K562 (cell line): ENCODE data around the gene FLAD1. TPM values are rescaled to one million over a fixed set of nuclear protein-coding genes. Genes with fewer than 3 reads are reported as not detected.
A peak's percentile ranks its signal among the peaks of the same experiment; 100 is the strongest.

Experiments used
- HMGN3 ChIP-seq: IDR thresholded peaks from 2 replicates; pipeline ENCODE4 v1.6.1; 2011; ENCODE audit warnings: borderline replicate concordance, low read depth, mild to moderate bottlenecking, mixed read lengths, low read length; ENCODE audit not compliant: insufficient read length; ENCODE audit errors: extremely low read depth
- NONO ChIP-seq, 2 experiments: fragments of 200-400 bp in 1 of 2; fragments of 450-650 bp in 1 of 2; formaldehyde crosslinking in 1 of 2; IDR thresholded peaks; 2 replicates each; pipeline ENCODE4 v1.6.1; 2017; ENCODE audit warnings: low read depth in 2 of 2, mild to moderate bottlenecking in 2 of 2, moderate library complexity in 2 of 2, low read length in 1 of 2
- PTTG1 ChIP-seq: fragments of 450-650 bp; IDR thresholded peaks from 2 replicates; pipeline ENCODE4 v1.6.1; 2016; ENCODE audit warnings: low read depth, mild to moderate bottlenecking, missing genetic modification characterization, missing compliant biosample characterization
- SUPT5H ChIP-seq: fragments of 450-650 bp; IDR thresholded peaks from 2 replicates; pipeline ENCODE4 v1.6.1; 2016
- ZNF184 ChIP-seq: sonication (generic); formaldehyde crosslinking; IDR thresholded peaks from 2 replicates; pipeline ENCODE4 v1.5.0; 2020; ENCODE audit warnings: missing genetic modification reagents
- ZNF445 ChIP-seq: fragments of 250-450 bp; sonication (Bioruptor Pico); IDR thresholded peaks from 2 replicates; pipeline ENCODE4 v1.4.0; 2020; ENCODE audit warnings: low read depth, mild to moderate bottlenecking, moderate library complexity
- polyA plus RNA-seq, 8 experiments: library from polyadenylated mRNA; depleted of rRNA in 4 of 8; stranded (reverse) in 5 of 8; unstranded in 3 of 8; fragments of >200 nt; fragmentation: Nextera tagmentation in 2 of 8; fragmentation: Illumina TruSeq in 1 of 8; extraction: Ambion mirVana in 2 of 8; extraction: Trizol in 1 of 8; gene quantifications; 2 replicates each; pipeline versions ENCODE4 v1.2.1 to v1.2.3, GENCODE V29; 2011 to 2014; ENCODE audit warnings: inconsistent platforms in 1 of 8, missing spikeins in 1 of 8
- total RNA-seq, 7 experiments: library from RNA; depleted of rRNA in 6 of 7; stranded (reverse); fragments of >200 nt in 6 of 7; fragmentation: Illumina TruSeq in 2 of 7; extraction: Trizol in 2 of 7; gene quantifications; 2 replicates each; pipeline versions ENCODE4 v1.2.1 to v1.2.3, GENCODE V29; 2011 to 2021; ENCODE audit warnings: low replicate concordance in 1 of 7
- TF ChIP-seq, protein P1 (sequence below): fragments of 250-450 bp; sonication (Bioruptor Pico); IDR thresholded peaks from 2 replicates; pipeline ENCODE4 v1.8.0; 2022; ENCODE audit warnings: moderate library complexity, mild to moderate bottlenecking, inconsistent platforms
- TF ChIP-seq, protein P2 (sequence below): fragments of 450-650 bp; IDR thresholded peaks from 2 replicates; pipeline ENCODE4 v1.6.1; 2016
- TF ChIP-seq, protein P3 (sequence below): fragments of 150-350 bp; IDR thresholded peaks from 2 replicates; pipeline ENCODE4 v1.6.1; 2014; ENCODE audit warnings: low read depth, mild to moderate bottlenecking, low read length, borderline replicate concordance

The FLAD1 gene
- total and polyA plus RNA-seq, 9 of the 15 experiments (the other 6 are each of a cell fraction or from before 2014, with no cell fraction given): 24.9 to 85.8 (median 67.0) TPM

DNA sequence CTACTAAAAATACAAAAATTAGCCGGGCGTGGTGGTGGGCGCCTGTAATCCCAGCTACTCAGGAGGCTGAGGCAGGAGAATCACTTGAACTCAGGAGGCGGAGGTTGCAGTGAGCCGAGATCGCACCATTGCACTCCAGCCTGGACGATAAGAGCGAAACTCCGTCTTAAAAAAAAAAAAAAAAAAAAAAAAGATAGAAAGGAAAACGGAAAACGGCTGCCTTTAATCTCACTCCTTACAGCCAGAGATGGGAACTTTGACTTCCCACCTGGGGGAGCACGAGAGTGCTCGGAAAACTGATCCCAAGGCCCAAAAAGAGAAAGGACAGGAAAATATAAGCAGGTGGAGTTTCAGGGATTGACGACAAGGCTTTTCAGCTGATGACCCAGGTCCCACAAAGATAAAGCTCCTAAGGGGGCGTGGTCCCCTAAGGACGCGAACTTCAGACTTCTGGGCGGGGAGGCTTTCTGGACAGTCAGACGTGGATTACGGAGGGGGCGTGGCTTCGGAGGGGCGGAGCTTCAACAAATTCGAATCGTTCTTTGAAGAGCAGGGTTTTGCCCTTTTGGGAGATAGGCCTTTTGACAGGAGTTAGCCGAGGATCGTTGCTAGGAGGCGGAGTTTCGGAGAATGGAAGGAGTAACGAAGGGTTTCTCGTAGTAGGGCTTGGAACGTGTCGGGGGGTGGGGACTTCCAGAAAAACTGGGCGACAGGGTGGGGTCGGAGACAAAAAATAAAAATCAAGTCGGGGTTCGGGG, 9.6 kb upstream of the FLAD1 start (continued):
- TF ChIP-seq ZNF445 (CRISPR knock-in tag) (no peak), NONO (IDR thresholded peaks at IDR 0.05; ENCODE audit: low read depth in 2 of 2, low read length in 1 of 2) (no peak), HMGN3 (peak; percentile 34), ZNF184 (CRISPR knock-in tag) (no peak), PTTG1 (tag) (no peak), SUPT5H (peak; percentile 88)
- TF ChIP-seq, protein P1, sequence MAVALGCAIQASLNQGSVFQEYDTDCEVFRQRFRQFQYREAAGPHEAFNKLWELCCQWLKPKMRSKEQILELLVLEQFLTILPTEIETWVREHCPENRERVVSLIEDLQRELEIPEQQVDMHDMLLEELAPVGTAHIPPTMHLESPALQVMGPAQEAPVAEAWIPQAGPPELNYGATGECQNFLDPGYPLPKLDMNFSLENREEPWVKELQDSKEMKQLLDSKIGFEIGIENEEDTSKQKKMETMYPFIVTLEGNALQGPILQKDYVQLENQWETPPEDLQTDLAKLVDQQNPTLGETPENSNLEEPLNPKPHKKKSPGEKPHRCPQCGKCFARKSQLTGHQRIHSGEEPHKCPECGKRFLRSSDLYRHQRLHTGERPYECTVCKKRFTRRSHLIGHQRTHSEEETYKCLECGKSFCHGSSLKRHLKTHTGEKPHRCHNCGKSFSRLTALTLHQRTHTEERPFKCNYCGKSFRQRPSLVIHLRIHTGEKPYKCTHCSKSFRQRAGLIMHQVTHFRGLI (CRISPR knock-in tag): no peak
- TF ChIP-seq, protein P2, sequence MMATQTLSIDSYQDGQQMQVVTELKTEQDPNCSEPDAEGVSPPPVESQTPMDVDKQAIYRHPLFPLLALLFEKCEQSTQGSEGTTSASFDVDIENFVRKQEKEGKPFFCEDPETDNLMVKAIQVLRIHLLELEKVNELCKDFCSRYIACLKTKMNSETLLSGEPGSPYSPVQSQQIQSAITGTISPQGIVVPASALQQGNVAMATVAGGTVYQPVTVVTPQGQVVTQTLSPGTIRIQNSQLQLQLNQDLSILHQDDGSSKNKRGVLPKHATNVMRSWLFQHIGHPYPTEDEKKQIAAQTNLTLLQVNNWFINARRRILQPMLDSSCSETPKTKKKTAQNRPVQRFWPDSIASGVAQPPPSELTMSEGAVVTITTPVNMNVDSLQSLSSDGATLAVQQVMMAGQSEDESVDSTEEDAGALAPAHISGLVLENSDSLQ: peak; percentile 80
- TF ChIP-seq, protein P3, sequence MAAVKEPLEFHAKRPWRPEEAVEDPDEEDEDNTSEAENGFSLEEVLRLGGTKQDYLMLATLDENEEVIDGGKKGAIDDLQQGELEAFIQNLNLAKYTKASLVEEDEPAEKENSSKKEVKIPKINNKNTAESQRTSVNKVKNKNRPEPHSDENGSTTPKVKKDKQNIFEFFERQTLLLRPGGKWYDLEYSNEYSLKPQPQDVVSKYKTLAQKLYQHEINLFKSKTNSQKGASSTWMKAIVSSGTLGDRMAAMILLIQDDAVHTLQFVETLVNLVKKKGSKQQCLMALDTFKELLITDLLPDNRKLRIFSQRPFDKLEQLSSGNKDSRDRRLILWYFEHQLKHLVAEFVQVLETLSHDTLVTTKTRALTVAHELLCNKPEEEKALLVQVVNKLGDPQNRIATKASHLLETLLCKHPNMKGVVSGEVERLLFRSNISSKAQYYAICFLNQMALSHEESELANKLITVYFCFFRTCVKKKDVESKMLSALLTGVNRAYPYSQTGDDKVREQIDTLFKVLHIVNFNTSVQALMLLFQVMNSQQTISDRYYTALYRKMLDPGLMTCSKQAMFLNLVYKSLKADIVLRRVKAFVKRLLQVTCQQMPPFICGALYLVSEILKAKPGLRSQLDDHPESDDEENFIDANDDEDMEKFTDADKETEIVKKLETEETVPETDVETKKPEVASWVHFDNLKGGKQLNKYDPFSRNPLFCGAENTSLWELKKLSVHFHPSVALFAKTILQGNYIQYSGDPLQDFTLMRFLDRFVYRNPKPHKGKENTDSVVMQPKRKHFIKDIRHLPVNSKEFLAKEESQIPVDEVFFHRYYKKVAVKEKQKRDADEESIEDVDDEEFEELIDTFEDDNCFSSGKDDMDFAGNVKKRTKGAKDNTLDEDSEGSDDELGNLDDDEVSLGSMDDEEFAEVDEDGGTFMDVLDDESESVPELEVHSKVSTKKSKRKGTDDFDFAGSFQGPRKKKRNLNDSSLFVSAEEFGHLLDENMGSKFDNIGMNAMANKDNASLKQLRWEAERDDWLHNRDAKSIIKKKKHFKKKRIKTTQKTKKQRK: no peak
